H1 (cell line): Measurements from ENCODE around the gene BTBD18. TPM values are rescaled to one million over a fixed set of nuclear protein-coding genes. Genes with fewer than 3 reads are reported as not detected.

Source experiments
- polyA plus RNA-seq, 7 experiments: library from polyadenylated mRNA; depleted of rRNA in 3 of 7; stranded (reverse) in 5 of 7; unstranded in 2 of 7; fragments of >200 nt in 5 of 7; fragments of 200-250 nt in 2 of 7; gene quantifications; 1 replicate in 5 of 7; 2 replicates in 1 of 7; 4 replicates in 1 of 7; pipeline versions ENCODE4 v1.2.1 to v1.2.3, GENCODE V29; 2011 to 2013; ENCODE audit warnings: missing spikeins in 2 of 7, mixed read lengths in 2 of 7
- small RNA-seq: library from polyadenylated mRNA; stranded (forward); fragments of <200 nt; extraction: miRNeasy Mini kit (QIAGEN cat#:217004); gene quantifications from one replicate; pipeline ENCODE3, GENCODE V24; 2013; ENCODE audit not compliant: insufficient read depth
- total RNA-seq: library from RNA; stranded (reverse); fragmentation: NEBNext Ultra II Directional; extraction: Animal tissue kit (Norgen Biotek cat#: 25700); gene quantifications from 2 replicates; pipeline ENCODE4 v1.2.1, GENCODE V29; 2021

BTBD18 gene
- total and polyA plus RNA-seq, 2 of the 8 experiments (the other 6 are each of a cell fraction or from before 2014, with no cell fraction given): 0.03 TPM; not detected in 1

Small RNAs within 50 kb of the gene (small RNA-seq; reads per million reads assigned to genes)
- gene AP001931.1 (not detected), gene TMX2-CTNND1 (not detected)

Other genes with a start within 250 kb of the BTBD18 start
- 30.1 and 34.5 TPM in 2 replicates for gene SLC43A1, start 236.1 kb downstream of the BTBD18 start, total RNA-seq
- gene SLC43A1, start 236.1 kb downstream of the BTBD18 start, polyA plus RNA-seq (2011; rRNA removed): 58.0 and 79.5 TPM in 2 replicates
- gene TIMM10, start 221.1 kb downstream of the BTBD18 start, total RNA-seq: 109 and 117 TPM in 2 replicates
- gene TIMM10, start 221.1 kb downstream of the BTBD18 start, polyA plus RNA-seq (2011; rRNA removed): 208 and 227 TPM in 2 replicates
- not detected in 2 replicates for gene SMTNL1, start 214.2 kb downstream of the BTBD18 start, total RNA-seq
- gene SMTNL1, start 214.2 kb downstream of the BTBD18 start, polyA plus RNA-seq (2011; rRNA removed): 0.13 and 0.18 TPM in 2 replicates
- 67.8 and 68.1 TPM in 2 replicates for gene UBE2L6, start 184.1 kb downstream of the BTBD18 start, total RNA-seq
- 89.2 and 94.8 TPM in 2 replicates for gene UBE2L6, start 184.1 kb downstream of the BTBD18 start, polyA plus RNA-seq (2011; rRNA removed)
- gene SERPING1, start 154.1 kb downstream of the BTBD18 start, total RNA-seq: 50.9 and 57.3 TPM in 2 replicates
- gene SERPING1, start 154.1 kb downstream of the BTBD18 start, polyA plus RNA-seq (2011; rRNA removed): 54.8 and 78.8 TPM in 2 replicates
- 0.13 TPM in 1 of 2 replicates, not detected in the other for gene YPEL4, start 101.9 kb downstream of the BTBD18 start, total RNA-seq
- 0.09 and 0.38 TPM in 2 replicates for gene YPEL4, start 101.9 kb downstream of the BTBD18 start, polyA plus RNA-seq (2011; rRNA removed)
- 29.3 and 29.9 TPM in 2 replicates for gene CLP1, start 94.1 kb downstream of the BTBD18 start, total RNA-seq
- gene CLP1, start 94.1 kb downstream of the BTBD18 start, polyA plus RNA-seq (2011; rRNA removed): 25.6 and 29.4 TPM in 2 replicates
- gene ZDHHC5, start 83.7 kb downstream of the BTBD18 start, total RNA-seq: 54.8 and 56.3 TPM in 2 replicates
- 36.1 and 40.0 TPM in 2 replicates for gene ZDHHC5, start 83.7 kb downstream of the BTBD18 start, polyA plus RNA-seq (2011; rRNA removed)
- gene MED19, start 39.6 kb downstream of the BTBD18 start, total RNA-seq: 19.4 and 20.5 TPM in 2 replicates
- gene MED19, start 39.6 kb downstream of the BTBD18 start, polyA plus RNA-seq (2011; rRNA removed): 35.4 and 49.3 TPM in 2 replicates
- 100.0 and 104 TPM in 2 replicates for gene TMX2, start 39.2 kb downstream of the BTBD18 start, total RNA-seq
- gene TMX2, start 39.2 kb downstream of the BTBD18 start, polyA plus RNA-seq (2011; rRNA removed): 65.3 and 70.4 TPM in 2 replicates
- gene SELENOH, start 10.3 kb downstream of the BTBD18 start, total RNA-seq: 242 and 243 TPM in 2 replicates
- 264 and 326 TPM in 2 replicates for gene SELENOH, start 10.3 kb downstream of the BTBD18 start, polyA plus RNA-seq (2011; rRNA removed)
- 164 and 167 TPM in 2 replicates for gene CTNND1, start 10.0 kb upstream of the BTBD18 start, total RNA-seq
- gene CTNND1, start 10.0 kb upstream of the BTBD18 start, polyA plus RNA-seq (2011; rRNA removed): 91.9 and 97.8 TPM in 2 replicates